ENCODE data around the gene KRTAP9-1.
"Not testable (repeated sequence)": the region's sequence is repeated elsewhere in the genome, so short reads cannot be mapped to it uniquely, and the experiment has no call there.

KRTAP9-1 gene

GRCh38 chr17:41184480-41184961, 5.2 kb upstream of the KRTAP9-1 start, which contains the start of gene KRTAP4-1:
TSS of gene KRTAP4-1 (minus strand) at chr17:41184911. CDS start at chr17:41184854, 57 bp downstream.
- DNase-seq = no peak

- DNase-seq = no peak
Measured at GRCh38 chr17:41185001-41185400, 4.7 kb upstream of the KRTAP9-1 start.

- no peak for DNase-seq
Measured at GRCh38 chr17:41186872-41187271, 2.8 kb upstream of the KRTAP9-1 start.

GRCh38 chr17:41190328-41190727, 641 bp downstream of the KRTAP9-1 start:
- DNase-seq = no peak

GRCh38 chr17:41196068-41196467, 6.4 kb downstream of the KRTAP9-1 start:
- DNase-seq = no peak

GRCh38 chr17:41199421-41200078, 9.9 kb downstream of the KRTAP9-1 start:
- no peak for DNase-seq

- no peak for DNase-seq
Measured at GRCh38 chr17:41211845-41212466, 22.3 kb downstream of the KRTAP9-1 start.

- DNase-seq = no peak
Measured at GRCh38 chr17:41212524-41213169, 23.0 kb downstream of the KRTAP9-1 start.

- DNase-seq = no peak
Measured at GRCh38 chr17:41215681-41216080, 26.0 kb downstream of the KRTAP9-1 start.

GRCh38 chr17:41223821-41224220, 34.1 kb downstream of the KRTAP9-1 start:
- DNase-seq = no peak

GRCh38 chr17:41226051-41226450, 36.4 kb downstream of the KRTAP9-1 start:
- DNase-seq = no peak

- not testable (repeated sequence) for DNase-seq
Measured at GRCh38 chr17:41226598-41227095, 37.0 kb downstream of the KRTAP9-1 start, which contains the start of gene KRTAP9-2. TSS of gene KRTAP9-2 (plus strand) at chr17:41226648. CDS start at chr17:41226655, 7 bp downstream.

- DNase-seq = no peak
Measured at GRCh38 chr17:41230094-41230493, 40.4 kb downstream of the KRTAP9-1 start.

- no peak for DNase-seq
Measured at GRCh38 chr17:41231731-41232130, 42.0 kb downstream of the KRTAP9-1 start.

- DNase-seq = not testable (repeated sequence)
Measured at GRCh38 chr17:41232399-41233105, 42.9 kb downstream of the KRTAP9-1 start, which contains the start of gene KRTAP9-3. TSS of gene KRTAP9-3 (plus strand) at chr17:41232449. CDS start at chr17:41232502, 53 bp downstream.

- DNase-seq = not testable (repeated sequence)
Measured at GRCh38 chr17:41237116-41237515, 47.4 kb downstream of the KRTAP9-1 start.

- not testable (repeated sequence) for DNase-seq
Measured at GRCh38 chr17:41237949-41238437, 48.3 kb downstream of the KRTAP9-1 start, which contains the start of gene KRTAP9-8. TSS of gene KRTAP9-8 (plus strand) at chr17:41237999. CDS start at chr17:41238052, 53 bp downstream.
